HCT116 (cell line): ENCODE results near the gene MYLK3. TPM values are rescaled to one million over a fixed set of nuclear protein-coding genes. Genes with fewer than 3 reads are reported as not detected.

Experiments
- ATAC-seq: fragments of 200-7000 bp; cut with Tn5 transposase; 2 replicates; pipeline ENCODE4 v1.9.1; 2020; ENCODE audit warnings: mild to moderate bottlenecking, moderate library complexity
- BruUV-seq: library from RNA; stranded (reverse); fragments of 400-500 nt; replicated peaks from 2 replicates; lab custom pipeline; 2021; lab: Mats Ljungman, UMichigan
- CTCF ChIA-PET: fragments of 300-600 bp; sonication (Branson Sonifier 250); formaldehyde crosslinking; loops from one replicate; lab custom pipeline; 2021; ENCODE audit warnings: antibody characterized with exemption; lab: Charles Lee
- POLR2A ChIA-PET: fragments of 300-600, 350-600 bp; sonication (Branson Sonifier 250); formaldehyde crosslinking; loops from one replicate; lab custom pipeline; 2021; ENCODE audit warnings: antibody characterized with exemption; lab: Charles Lee
- RAD21 ChIA-PET, 2 experiments: fragments of 300-600 bp; sonication (Branson Sonifier 250); formaldehyde crosslinking; loops; one replicate each; lab custom pipeline; 2023; ENCODE audit warnings: low total read pairs in 2 of 2; ENCODE audit not compliant: uncharacterized antibody in 2 of 2, unreplicated experiment in 2 of 2, low non-redundant PET in 1 of 2; lab: Charles Lee
- DNase-seq: peaks from one replicate; pipeline ENCODE4 v3.0.0-alpha.2; 2010; ENCODE audit warnings: low read depth, low spot score
- H2AFZ ChIP-seq: fragments of 200-600 bp; shearing (Covaris generic), sonication (generic); 2 replicates; pipeline ENCODE4 v1.6.1; 2017; ENCODE audit warnings: low read depth, mixed run types, mixed read lengths, antibody characterized with exemption, low read length; ENCODE audit not compliant: poor library complexity, severe bottlenecking
- H3K27ac ChIP-seq: 2 replicates; pipeline ENCODE4 v1.5.1; 2012; ENCODE audit warnings: low read depth, low read length
- H3K27me3 ChIP-seq: fragments of 200-600 bp; sonication (generic); 2 replicates; pipeline ENCODE4 v1.6.1; 2016; ENCODE audit warnings: mixed run types, low read length, mixed read lengths; ENCODE audit not compliant: insufficient read depth
- H3K36me3 ChIP-seq, 2 experiments: fragments of 200-500 bp in 1 of 2; fragments of 200-600 bp in 1 of 2; sonication (Bioruptor generic) in 1 of 2; sonication (generic) in 1 of 2; 2 replicates each; pipeline versions ENCODE4 v1.5.1 to v1.6.1; 2014 to 2016; ENCODE audit warnings: low read length in 2 of 2, inconsistent platforms in 1 of 2, mixed read lengths in 1 of 2, mixed run types in 1 of 2; ENCODE audit not compliant: insufficient read depth in 2 of 2, control insufficient read depth in 1 of 2
- H3K4me1 ChIP-seq, 2 experiments: fragments of 200-600 bp in 1 of 2; sonication (generic) in 1 of 2; 2 replicates each; pipeline versions ENCODE4 v1.5.1 to v1.6.1; 2012 to 2017; ENCODE audit warnings: low read length in 2 of 2, inconsistent platforms in 1 of 2, mild to moderate bottlenecking in 1 of 2, mixed read lengths in 1 of 2, mixed run types in 1 of 2, moderate library complexity in 1 of 2; ENCODE audit not compliant: insufficient read depth in 2 of 2, control insufficient read depth in 1 of 2
- H3K4me2 ChIP-seq: fragments of 200-600 bp; sonication (generic); 2 replicates; pipeline ENCODE4 v1.6.1; 2017; ENCODE audit warnings: mixed run types, low read length, mixed read lengths
- H3K4me3 ChIP-seq, 2 experiments: fragments of 200-600 bp in 1 of 2; sonication (generic) in 1 of 2; replicated peaks in 1 of 2; 2 replicates each; pipeline ENCODE4 v1.5.1; 2011 to 2016; ENCODE audit warnings: low read length in 2 of 2, control low read depth in 1 of 2, low read depth in 1 of 2, mild to moderate bottlenecking in 1 of 2, mixed read lengths in 1 of 2, mixed run types in 1 of 2
- H3K79me2 ChIP-seq: fragments of 200-600 bp; sonication (generic); 2 replicates; pipeline ENCODE4 v1.6.1; 2017; ENCODE audit warnings: mild to moderate bottlenecking, mixed run types, low read length, moderate library complexity, mixed read lengths; ENCODE audit not compliant: insufficient read depth
- H3K9ac ChIP-seq: fragments of 200-600 bp; sonication (generic); 2 replicates; pipeline ENCODE4 v1.6.1; 2016; ENCODE audit warnings: low read length, mixed read lengths
- H3K9me2 ChIP-seq: fragments of 200-600 bp; sonication (generic), shearing (Covaris generic); 2 replicates; pipeline ENCODE4 v1.6.1; 2017; ENCODE audit warnings: mixed run types, mild to moderate bottlenecking, moderate library complexity; ENCODE audit not compliant: insufficient read depth
- H3K9me3 ChIP-seq, 2 experiments: fragments of 200-500 bp in 1 of 2; fragments of 200-600 bp in 1 of 2; sonication (Bioruptor generic) in 1 of 2; sonication (generic) in 1 of 2; 2 replicates each; pipeline ENCODE4 v1.6.1; 2014 to 2017; ENCODE audit warnings: low read length in 2 of 2, mixed read lengths in 2 of 2, inconsistent platforms in 1 of 2, low read depth in 1 of 2, mild to moderate bottlenecking in 1 of 2, mixed run types in 1 of 2, moderate library complexity in 1 of 2; ENCODE audit not compliant: control insufficient read depth in 1 of 2, insufficient read depth in 1 of 2
- H4K20me1 ChIP-seq: fragments of 200-600 bp; sonication (generic), shearing (Covaris generic); 2 replicates; pipeline ENCODE4 v1.6.1; 2017; ENCODE audit warnings: mixed run types, mild to moderate bottlenecking, moderate library complexity; ENCODE audit not compliant: insufficient read depth
- CBX3 ChIP-seq: IDR thresholded peaks from 2 replicates; pipeline ENCODE4 v1.6.1; 2012; ENCODE audit warnings: low read depth
- CEBPB ChIP-seq: IDR thresholded peaks from 2 replicates; pipeline ENCODE4 v1.6.1; 2012; ENCODE audit warnings: low read depth
- CTCF ChIP-seq, 3 experiments: fragments of 200-600 bp in 1 of 3; sonication (generic) in 1 of 3; IDR thresholded peaks in 2 of 3; conservative IDR thresholded peaks in 1 of 3; 2 replicates each; pipeline ENCODE4 v1.5.1; 2012 to 2017; ENCODE audit warnings: low read depth in 2 of 3, low read length in 2 of 3, antibody characterized with exemption in 1 of 3, borderline replicate concordance in 1 of 3, control low read depth in 1 of 3, mild to moderate bottlenecking in 1 of 3, mixed read lengths in 1 of 3, mixed run types in 1 of 3, moderate library complexity in 1 of 3; ENCODE audit not compliant: insufficient read depth in 1 of 3
- EZH2 ChIP-seq: fragments of 200-600 bp; sonication (generic); IDR thresholded peaks from 2 replicates; pipeline ENCODE4 v1.6.1; 2017; ENCODE audit warnings: antibody characterized with exemption, mixed run types
- EZH2phosphoT487 ChIP-seq: fragments of 200-600 bp; IDR thresholded peaks from 2 replicates; pipeline ENCODE4 v1.6.1; 2018; ENCODE audit warnings: antibody characterized with exemption, borderline replicate concordance
- FOSL1 ChIP-seq: IDR thresholded peaks from 2 replicates; pipeline ENCODE4 v1.6.1; 2012; ENCODE audit warnings: low read depth
- JUND ChIP-seq: IDR thresholded peaks from 2 replicates; pipeline ENCODE4 v1.6.1; 2012
- POLR2AphosphoS5 ChIP-seq: IDR thresholded peaks from 2 replicates; pipeline ENCODE4 v1.6.1; 2011; ENCODE audit warnings: mild to moderate bottlenecking, low read depth, low read length, moderate library complexity
- RAD21 ChIP-seq: IDR thresholded peaks from 2 replicates; pipeline ENCODE4 v1.6.1; 2012; ENCODE audit warnings: low read depth, mild to moderate bottlenecking
- REST ChIP-seq: IDR thresholded peaks from 2 replicates; pipeline ENCODE4 v1.6.1; 2012; ENCODE audit warnings: low read depth
- SIN3A ChIP-seq: IDR thresholded peaks from 2 replicates; pipeline ENCODE4 v1.6.1; 2012; ENCODE audit warnings: low read depth
- YY1 ChIP-seq: IDR thresholded peaks from 2 replicates; pipeline ENCODE4 v1.6.1; 2011; ENCODE audit warnings: low read length, low read depth, moderate library complexity, mild to moderate bottlenecking; ENCODE audit not compliant: insufficient replicate concordance; ENCODE audit errors: extremely low read depth
- ZBTB33 ChIP-seq: IDR thresholded peaks from 2 replicates; pipeline ENCODE4 v1.6.1; 2011; ENCODE audit warnings: mild to moderate bottlenecking, low read length, moderate library complexity; ENCODE audit not compliant: insufficient replicate concordance; ENCODE audit errors: extremely low read depth
- intact Hi-C: fragments of 100-400 bp; cut with micrococcal nuclease; formaldehyde crosslinking; loops from 2 replicates; pipeline ENCODE4 v1.10.0; 2022
- total RNA-seq: library from RNA; stranded (reverse); gene quantifications from one replicate; pipeline ENCODE4 v1.2.1, GENCODE V29; 2021; ENCODE audit not compliant: unreplicated experiment

MYLK3 gene
- total RNA-seq, 1 experiment from 2014 or later: 0.22 TPM

GRCh38 chr16:46782320-46782719, 34.2 kb upstream of the MYLK3 start (continued):
- TF ChIP-seq CBX3 (no peak), CTCF (IDR thresholded peaks at IDR 0.05 in 2 of 3, conservative IDR thresholded peaks at IDR 0.05 in 1 of 3; ENCODE audit: borderline replicate concordance in 1 of 3, insufficient read depth in 1 of 3, low read depth in 2 of 3, low read length in 2 of 3) (no peak), CEBPB (no peak), REST (no peak)

- CTCF ChIA-PET: no interaction called here
- BruUV-seq: no TSS peak
- no peak for TF ChIP-seq FOSL1
- TF ChIP-seq JUND: no peak
- TF ChIP-seq CBX3: no peak
- no peak for TF ChIP-seq RAD21
- TF ChIP-seq ZBTB33: no peak
- no peak for TF ChIP-seq CTCF (IDR thresholded peaks at IDR 0.05 in 2 of 3, conservative IDR thresholded peaks at IDR 0.05 in 1 of 3; ENCODE audit: borderline replicate concordance in 1 of 3, insufficient read depth in 1 of 3, low read depth in 2 of 3, low read length in 2 of 3)
- no peak for TF ChIP-seq YY1
- no peak for TF ChIP-seq POLR2AphosphoS5
- TF ChIP-seq EZH2: no peak
- TF ChIP-seq EZH2phosphoT487: no peak
- TF ChIP-seq SIN3A: no peak
Measured at GRCh38 chr16:46777804-46778203, 29.7 kb upstream of the MYLK3 start.

More at GRCh38 chr16:46777804-46778203, 29.7 kb upstream of the MYLK3 start:
- Histone ChIP-seq H3K9me2 (no peaks in the 10 kb centered on the region), H3K4me3 (no peak overlapping the region), H3K36me3 (no peaks in the 10 kb centered on the region), H3K27me3 (no peaks in the 10 kb centered on the region), H3K79me2 (no peaks in the 10 kb centered on the region), H2AFZ (no peak overlapping the region), H3K9ac (no peak overlapping the region), H3K27ac (no peak overlapping the region), H3K4me1 (no peaks in the 10 kb centered on the region), H3K9me3 (no peaks in the 10 kb centered on the region; a peak in 1 of 4 replicates), H4K20me1 (no peaks in the 10 kb centered on the region), H3K4me2 (no peak overlapping the region)
- ChIA-PET RAD21 (no interaction called here), POLR2A (no interaction called here)
- intact Hi-C loops: no loop called here
- ATAC-seq: no peak
- no peak for DNase-seq
